ENCODE measurements around the gene PLEKHH1.

PLEKHH1 gene

GRCh38 chr14:67524634-67524963 lies 8.5 kb upstream of the PLEKHH1 start:
- H3K56ac ChIP-seq (ENCODE audit: low read length), result no peak overlapping the region
- no peak overlapping the region for H4K8ac ChIP-seq (ENCODE audit: low read depth, low read length)
- no peak overlapping the region for H2BK120ac ChIP-seq (ENCODE audit: low read depth, low read length)
- H3K23ac ChIP-seq (ENCODE audit: low read length), result no peak overlapping the region
- H3K79me1 ChIP-seq (ENCODE audit: low read length), result no peaks in the 10 kb centered on the region
- H3K4ac ChIP-seq (ENCODE audit: low read depth, low read length), result no peak overlapping the region
- H3K27me3 ChIP-seq (ENCODE audit: insufficient read depth, low read length, poor library complexity), result no peaks in the 10 kb centered on the region
- H3K9ac ChIP-seq (ENCODE audit: low read length), result no peak overlapping the region
- H3K36me3 ChIP-seq (ENCODE audit: control insufficient read depth, insufficient read depth, low read length), result no peaks in the 10 kb centered on the region
- H3K79me2 ChIP-seq (ENCODE audit: control insufficient read depth, insufficient read depth, low read length), result no peaks in the 10 kb centered on the region
- no peak overlapping the region for H4K5ac ChIP-seq (ENCODE audit: low read length)
- H2AK5ac ChIP-seq (ENCODE audit: low read length), result no peak overlapping the region
- no peak overlapping the region for H2BK5ac ChIP-seq (ENCODE audit: low read length)
- no peaks in the 10 kb centered on the region for H3K4me1 ChIP-seq (ENCODE audit: control insufficient read depth, low read depth, low read length)
- no peak overlapping the region for H3K4me3 ChIP-seq (ENCODE audit: low read length)
- no peak overlapping the region for H2BK15ac ChIP-seq (replicated peaks; ENCODE audit: low read depth)
- no peak overlapping the region for H3K27ac ChIP-seq (ENCODE audit: low read depth, low read length)
- no peak overlapping the region for H3K4me2 ChIP-seq (ENCODE audit: low read length)
- DNase-seq, result no peak
- no CpG with 5 or more reads among the region's 3 CpGs for WGBS (ENCODE audit: extremely low coverage, insufficient coverage, low lambda C conversion rate)
- H3K18ac ChIP-seq (ENCODE audit: low read length), result no peak overlapping the region

DNA sequence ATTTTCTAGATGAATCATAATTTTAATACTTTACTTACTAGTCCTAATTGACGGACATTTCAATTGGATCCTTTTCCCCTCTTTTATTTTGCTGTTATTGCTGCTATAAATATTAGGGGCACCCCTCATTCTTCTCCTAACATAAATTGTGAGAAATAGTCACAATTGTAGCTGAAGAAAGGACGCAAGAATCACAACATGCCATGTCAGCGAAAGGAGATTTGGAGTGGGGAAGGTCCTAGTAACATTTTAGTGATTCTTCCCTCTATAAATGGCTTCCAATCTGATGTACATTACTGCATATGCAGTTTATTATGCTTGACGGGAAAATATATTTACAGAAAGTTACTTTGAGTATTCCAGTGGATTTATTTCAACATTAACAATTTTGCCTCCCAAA lies 7.7 kb upstream of the PLEKHH1 start:
- Histone ChIP-seq H2BK120ac (ENCODE audit: low read depth, low read length) (no peak overlapping the region), H2AK5ac (ENCODE audit: low read length) (no peak overlapping the region), H3K56ac (ENCODE audit: low read length) (no peak overlapping the region), H3K4me2 (ENCODE audit: low read length) (no peak overlapping the region), H3K27me3 (ENCODE audit: insufficient read depth, low read length, poor library complexity) (no peaks in the 10 kb centered on the region), H3K23ac (ENCODE audit: low read length) (no peak overlapping the region), H2BK15ac (replicated peaks; ENCODE audit: low read depth) (no peak overlapping the region), H3K4me1 (ENCODE audit: control insufficient read depth, low read depth, low read length) (no peaks in the 10 kb centered on the region), H4K8ac (ENCODE audit: low read depth, low read length) (no peak overlapping the region), H3K27ac (ENCODE audit: low read depth, low read length) (no peak overlapping the region), H4K5ac (ENCODE audit: low read length) (no peak overlapping the region), H3K18ac (ENCODE audit: low read length) (no peak overlapping the region), H3K79me1 (ENCODE audit: low read length) (no peaks in the 10 kb centered on the region), H3K36me3 (ENCODE audit: control insufficient read depth, insufficient read depth, low read length) (no peaks in the 10 kb centered on the region), H3K4me3 (ENCODE audit: low read length) (no peak overlapping the region), H3K4ac (ENCODE audit: low read depth, low read length) (no peak overlapping the region), H2BK5ac (ENCODE audit: low read length) (no peak overlapping the region), H3K79me2 (ENCODE audit: control insufficient read depth, insufficient read depth, low read length) (no peaks in the 10 kb centered on the region), H3K9ac (ENCODE audit: low read length) (no peak overlapping the region)
- DNase-seq, result no peak
- no CpG with 5 or more reads among the region's 4 CpGs for WGBS (ENCODE audit: extremely low coverage, insufficient coverage, low lambda C conversion rate)

DNA sequence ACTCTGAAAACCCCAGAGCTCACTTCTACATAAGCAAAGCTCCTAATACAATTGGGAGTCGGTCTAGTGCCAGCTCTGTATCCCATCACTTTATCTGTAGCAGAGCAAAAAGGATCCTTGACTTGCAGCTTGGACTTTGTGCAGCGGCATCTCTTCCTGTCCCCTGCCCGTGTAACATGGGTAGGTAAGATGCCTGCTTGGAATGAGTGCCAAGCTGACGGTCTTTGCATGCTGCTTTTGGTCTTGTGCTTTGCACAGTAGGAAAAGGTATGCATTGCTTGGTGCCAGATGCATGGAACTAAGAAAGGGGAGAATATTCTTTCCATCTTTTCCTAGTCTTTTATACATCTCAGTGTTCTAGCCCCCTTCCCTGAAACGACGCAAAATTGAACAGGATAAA lies 6.9 kb upstream of the PLEKHH1 start:
- no peak overlapping the region for H3K9ac ChIP-seq (ENCODE audit: low read length)
- no peak overlapping the region for H2BK120ac ChIP-seq (ENCODE audit: low read depth, low read length)
- H3K56ac ChIP-seq (ENCODE audit: low read length), result no peak overlapping the region
- H3K4me1 ChIP-seq (ENCODE audit: control insufficient read depth, low read depth, low read length), result no peaks in the 10 kb centered on the region
- WGBS (ENCODE audit: extremely low coverage, insufficient coverage, low lambda C conversion rate), result no CpG with 5 or more reads among the region's 6 CpGs
- H2AK5ac ChIP-seq (ENCODE audit: low read length), result no peak overlapping the region
- no peaks in the 10 kb centered on the region for H3K79me2 ChIP-seq (ENCODE audit: control insufficient read depth, insufficient read depth, low read length)
- H3K36me3 ChIP-seq (ENCODE audit: control insufficient read depth, insufficient read depth, low read length), result no peaks in the 10 kb centered on the region
- H3K4ac ChIP-seq (ENCODE audit: low read depth, low read length), result no peak overlapping the region
- H3K23ac ChIP-seq (ENCODE audit: low read length), result no peak overlapping the region
- H3K27me3 ChIP-seq (ENCODE audit: insufficient read depth, low read length, poor library complexity), result no peaks in the 10 kb centered on the region
- H3K4me2 ChIP-seq (ENCODE audit: low read length), result no peak overlapping the region
- no peak overlapping the region for H3K18ac ChIP-seq (ENCODE audit: low read length)
- H2BK15ac ChIP-seq (replicated peaks; ENCODE audit: low read depth), result no peak overlapping the region
- DNase-seq, result no peak
- H3K27ac ChIP-seq (ENCODE audit: low read depth, low read length), result no peak overlapping the region
- H3K79me1 ChIP-seq (ENCODE audit: low read length), result no peaks in the 10 kb centered on the region
- no peak overlapping the region for H4K5ac ChIP-seq (ENCODE audit: low read length)
- no peak overlapping the region for H3K4me3 ChIP-seq (ENCODE audit: low read length)
- H2BK5ac ChIP-seq (ENCODE audit: low read length), result no peak overlapping the region
- H4K8ac ChIP-seq (ENCODE audit: low read depth, low read length), result no peak overlapping the region

- Histone ChIP-seq H3K4me3 (ENCODE audit: low read length) (no peak overlapping the region), H3K23ac (ENCODE audit: low read length) (no peak overlapping the region), H3K9ac (ENCODE audit: low read length) (peak overlapping the region; percentile 34), H3K27ac (ENCODE audit: low read depth, low read length) (no peak overlapping the region), H3K36me3 (ENCODE audit: control insufficient read depth, insufficient read depth, low read length) (no peaks in the 10 kb centered on the region), H3K79me2 (ENCODE audit: control insufficient read depth, insufficient read depth, low read length) (no peaks in the 10 kb centered on the region), H2BK120ac (ENCODE audit: low read depth, low read length) (no peak overlapping the region), H2BK5ac (ENCODE audit: low read length) (no peak overlapping the region), H2AK5ac (ENCODE audit: low read length) (no peak overlapping the region), H3K27me3 (ENCODE audit: insufficient read depth, low read length, poor library complexity) (no peaks in the 10 kb centered on the region), H3K18ac (ENCODE audit: low read length) (no peak overlapping the region), H3K79me1 (ENCODE audit: low read length) (no peaks in the 10 kb centered on the region), H4K5ac (ENCODE audit: low read length) (peak overlapping the region; percentile 18), H3K4ac (ENCODE audit: low read depth, low read length) (no peak overlapping the region), H2BK15ac (replicated peaks; ENCODE audit: low read depth) (no peak overlapping the region), H3K4me2 (ENCODE audit: low read length) (no peak overlapping the region), H3K4me1 (ENCODE audit: control insufficient read depth, low read depth, low read length) (no peaks in the 10 kb centered on the region), H4K8ac (ENCODE audit: low read depth, low read length) (no peak overlapping the region), H3K56ac (ENCODE audit: low read length) (no peak overlapping the region)
- DNase-seq, result peak; percentile 90
- no CpG with 5 or more reads among the region's 8 CpGs for WGBS (ENCODE audit: extremely low coverage, insufficient coverage, low lambda C conversion rate)
Measured at GRCh38 chr14:67526676-67527459, 6.2 kb upstream of the PLEKHH1 start.

DNA sequence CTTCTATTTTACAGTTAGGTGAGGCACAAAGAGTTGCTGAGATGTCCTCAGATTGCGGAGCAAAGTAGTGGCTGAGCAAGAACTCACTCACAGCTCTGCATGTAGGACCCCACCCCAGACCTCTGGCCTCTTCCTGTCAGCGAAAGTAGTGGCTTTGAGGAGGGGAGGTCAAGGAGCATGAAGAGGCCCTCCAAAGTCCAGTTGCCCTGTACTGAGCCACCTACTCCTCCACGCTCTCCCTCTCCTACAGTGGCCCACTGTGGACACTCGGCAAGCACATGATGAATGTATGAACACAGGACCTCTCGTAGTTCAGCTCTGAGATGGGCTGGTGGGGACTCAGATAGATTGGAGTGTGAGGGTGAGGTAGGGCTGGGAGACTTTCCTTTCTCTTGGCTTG lies 5.3 kb upstream of the PLEKHH1 start:
- Histone ChIP-seq H3K23ac (ENCODE audit: low read length) (no peak overlapping the region), H3K4me1 (ENCODE audit: control insufficient read depth, low read depth, low read length) (no peaks in the 10 kb centered on the region), H3K4me3 (ENCODE audit: low read length) (no peak overlapping the region), H2BK120ac (ENCODE audit: low read depth, low read length) (no peak overlapping the region), H4K8ac (ENCODE audit: low read depth, low read length) (no peak overlapping the region), H2AK5ac (ENCODE audit: low read length) (no peak overlapping the region), H3K36me3 (ENCODE audit: control insufficient read depth, insufficient read depth, low read length) (no peaks in the 10 kb centered on the region), H3K4me2 (ENCODE audit: low read length) (no peak overlapping the region), H3K27ac (ENCODE audit: low read depth, low read length) (no peak overlapping the region), H3K4ac (ENCODE audit: low read depth, low read length) (no peak overlapping the region), H3K79me1 (ENCODE audit: low read length) (no peaks in the 10 kb centered on the region), H3K27me3 (ENCODE audit: insufficient read depth, low read length, poor library complexity) (no peaks in the 10 kb centered on the region), H3K79me2 (ENCODE audit: control insufficient read depth, insufficient read depth, low read length) (no peaks in the 10 kb centered on the region), H3K56ac (ENCODE audit: low read length) (no peak overlapping the region), H2BK15ac (replicated peaks; ENCODE audit: low read depth) (no peak overlapping the region), H2BK5ac (ENCODE audit: low read length) (no peak overlapping the region), H4K5ac (ENCODE audit: low read length) (no peak overlapping the region), H3K18ac (ENCODE audit: low read length) (no peak overlapping the region), H3K9ac (ENCODE audit: low read length) (no peak overlapping the region)
- WGBS (ENCODE audit: extremely low coverage, insufficient coverage, low lambda C conversion rate), result no CpG with 5 or more reads among the region's 5 CpGs
- no peak for DNase-seq

GRCh38 chr14:67528276-67528675 lies 4.8 kb upstream of the PLEKHH1 start:
- Histone ChIP-seq H3K79me1 (ENCODE audit: low read length) (no peaks in the 10 kb centered on the region), H4K5ac (ENCODE audit: low read length) (no peak overlapping the region), H3K79me2 (ENCODE audit: control insufficient read depth, insufficient read depth, low read length) (no peaks in the 10 kb centered on the region), H3K4ac (ENCODE audit: low read depth, low read length) (no peak overlapping the region), H4K8ac (ENCODE audit: low read depth, low read length) (no peak overlapping the region), H3K27me3 (ENCODE audit: insufficient read depth, low read length, poor library complexity) (no peaks in the 10 kb centered on the region), H2BK120ac (ENCODE audit: low read depth, low read length) (no peak overlapping the region), H3K56ac (ENCODE audit: low read length) (no peak overlapping the region), H3K4me1 (ENCODE audit: control insufficient read depth, low read depth, low read length) (no peaks in the 10 kb centered on the region), H3K18ac (ENCODE audit: low read length) (no peak overlapping the region), H3K9ac (ENCODE audit: low read length) (no peak overlapping the region), H3K23ac (ENCODE audit: low read length) (no peak overlapping the region), H2AK5ac (ENCODE audit: low read length) (no peak overlapping the region), H2BK5ac (ENCODE audit: low read length) (no peak overlapping the region), H3K36me3 (ENCODE audit: control insufficient read depth, insufficient read depth, low read length) (no peaks in the 10 kb centered on the region), H3K27ac (ENCODE audit: low read depth, low read length) (no peak overlapping the region), H3K4me2 (ENCODE audit: low read length) (no peak overlapping the region), H3K4me3 (ENCODE audit: low read length) (no peak overlapping the region), H2BK15ac (replicated peaks; ENCODE audit: low read depth) (no peak overlapping the region)
- WGBS (ENCODE audit: extremely low coverage, insufficient coverage, low lambda C conversion rate), result no CpG with 5 or more reads among the region's 1 CpG
- DNase-seq, result no peak
